Panc1 (cell line): Measurements from ENCODE around the gene RPL10A. TPM values are rescaled to one million over a fixed set of nuclear protein-coding genes. Genes with fewer than 3 reads are reported as not detected.

ENCODE experiments used
- ATAC-seq: fragments of 200-7000 bp; cut with Tn5 transposase; 2 replicates; pipeline ENCODE4 v1.9.1; 2020; ENCODE audit warnings: mild to moderate bottlenecking, moderate library complexity
- BruUV-seq: library from RNA; stranded (reverse); fragments of 400-500 nt; replicated peaks from 2 replicates; lab custom pipeline; 2021; lab: Mats Ljungman, UMichigan
- CTCF ChIA-PET: fragments of 300-600 bp; sonication (Branson Sonifier 250); formaldehyde crosslinking; loops from one replicate; lab custom pipeline; 2022; ENCODE audit warnings: antibody characterized with exemption; lab: Charles Lee
- POLR2A ChIA-PET: fragments of 300-600 bp; sonication (Branson Sonifier 250); formaldehyde crosslinking; loops from one replicate; lab custom pipeline; 2022; ENCODE audit warnings: antibody characterized with exemption; lab: Charles Lee
- DNase-seq: peaks from one replicate; pipeline ENCODE4 v3.0.0-alpha.2; 2010; ENCODE audit warnings: low read depth, low spot score
- H3K27ac ChIP-seq: 2 replicates; pipeline ENCODE4 v1.5.1; 2011; ENCODE audit warnings: mild to moderate bottlenecking, low read length, inconsistent platforms
- H3K27me3 ChIP-seq: fragments of 200-500 bp; sonication (Bioruptor generic); 2 replicates; pipeline ENCODE4 v1.6.0; 2014; ENCODE audit warnings: low read length, inconsistent platforms; ENCODE audit not compliant: control insufficient read depth, insufficient read depth
- H3K36me3 ChIP-seq: fragments of 200-500 bp; sonication (Bioruptor generic); 2 replicates; pipeline ENCODE4 v1.5.1; 2014; ENCODE audit warnings: inconsistent platforms, mild to moderate bottlenecking, low read length, moderate library complexity; ENCODE audit not compliant: control insufficient read depth, insufficient read depth
- H3K4me1 ChIP-seq: 2 replicates; pipeline ENCODE4 v1.5.1; 2011; ENCODE audit warnings: inconsistent platforms, mild to moderate bottlenecking, low read length, moderate library complexity; ENCODE audit not compliant: control insufficient read depth, insufficient read depth
- H3K4me3 ChIP-seq, 2 experiments: 2 replicates each; pipeline ENCODE4 v1.5.1; 2011 to 2012; ENCODE audit warnings: low read depth in 2 of 2, low read length in 2 of 2, mild to moderate bottlenecking in 2 of 2, inconsistent platforms in 1 of 2, moderate library complexity in 1 of 2
- H3K9me3 ChIP-seq: fragments of 200-500 bp; sonication (Bioruptor generic); 2 replicates; pipeline ENCODE4 v1.5.1; 2014; ENCODE audit warnings: low read depth, mild to moderate bottlenecking, inconsistent platforms, low read length, moderate library complexity; ENCODE audit not compliant: control insufficient read depth, insufficient read depth
- CTCF ChIP-seq: fragments of 450-650 bp; IDR thresholded peaks from 2 replicates; pipeline ENCODE4 v1.5.1; 2017; ENCODE audit warnings: mild to moderate bottlenecking
- POLR2AphosphoS5 ChIP-seq: IDR thresholded peaks from 2 replicates; pipeline ENCODE4 v1.6.1; 2012; ENCODE audit warnings: mild to moderate bottlenecking, low read depth, low read length, moderate library complexity
- REST ChIP-seq, 2 experiments: IDR thresholded peaks; 2 replicates each; pipeline ENCODE4 v1.6.1; 2011 to 2012; ENCODE audit warnings: low read depth in 2 of 2, control low read depth in 1 of 2, low read length in 1 of 2, mild to moderate bottlenecking in 1 of 2, moderate library complexity in 1 of 2; ENCODE audit not compliant: insufficient read depth in 1 of 2
- SIN3A ChIP-seq: IDR thresholded peaks from 2 replicates; pipeline ENCODE4 v1.6.1; 2012; ENCODE audit warnings: low read depth, mild to moderate bottlenecking, low read length, moderate library complexity, borderline replicate concordance; ENCODE audit not compliant: insufficient read depth
- TCF7L2 ChIP-seq: IDR thresholded peaks from 2 replicates; pipeline ENCODE4 v1.6.1; 2011; ENCODE audit warnings: mild to moderate bottlenecking, low read depth, low read length, inconsistent platforms
- in situ Hi-C: cut with HindIII; loops from 2 replicates; pipeline ENCODE4 v1.10.0; 2016; ENCODE audit warnings: low sequenced_read_pairs, low pct_unique_long_range_greater_than_20kb
- intact Hi-C: fragments of 100-400 bp; cut with micrococcal nuclease; formaldehyde crosslinking; loops from one replicate; pipeline ENCODE4 v1.10.0; 2022; ENCODE audit not compliant: unreplicated experiment
- total RNA-seq: library from RNA; stranded (reverse); gene quantifications from one replicate; pipeline ENCODE4 v1.2.1, GENCODE V29; 2021; ENCODE audit not compliant: unreplicated experiment

RPL10A gene
- total RNA-seq, 1 experiment from 2014 or later: 732 TPM

GRCh38 chr6:35453236-35453635 is 15.0 kb upstream of the RPL10A start:
- Histone ChIP-seq H3K27ac (peak overlapping the region; percentile 51; the same call in 1 of the 2 replicates), H3K4me1 (peaks cover 18% of the 10 kb centered on the region), H3K36me3 (no peaks in the 10 kb centered on the region), H3K9me3 (no peaks in the 10 kb centered on the region), H3K27me3 (no peaks in the 10 kb centered on the region), H3K4me3 (peak overlapping the region; percentile 62 to 65)
- no peak for ATAC-seq
- TF ChIP-seq POLR2AphosphoS5 (no peak), REST (IDR thresholded peaks at IDR 0.05; ENCODE audit: insufficient read depth in 1 of 2, low read depth in 2 of 2, low read length in 1 of 2) (no peak), TCF7L2 (no peak), CTCF (no peak), SIN3A (no peak)
- intact Hi-C loops: no loop called here
- ChIA-PET POLR2A (interaction anchor here (0.6 kb wide), 1 partner anchor 280 kb away, joined by 10 read pairs; no protein-coding TSS in a partner anchor), CTCF (no interaction called here)
- BruUV-seq: TSS peak; percentile 85
- in situ Hi-C loops: no loop called here
- no peak for DNase-seq

- TF ChIP-seq SIN3A (no peak), TCF7L2 (no peak), CTCF (no peak), POLR2AphosphoS5 (no peak), REST (IDR thresholded peaks at IDR 0.05; ENCODE audit: insufficient read depth in 1 of 2, low read depth in 2 of 2, low read length in 1 of 2) (no peak)
- no peak overlapping the region for H3K4me3 ChIP-seq
- H3K27me3 ChIP-seq: no peaks in the 10 kb centered on the region
- H3K36me3 ChIP-seq: no peaks in the 10 kb centered on the region
- in situ Hi-C loops (no loop called here), intact Hi-C loops (no loop called here)
- no TSS peak for BruUV-seq
- peaks cover 18% of the 10 kb centered on the region for H3K4me1 ChIP-seq
- ATAC-seq: no peak
- H3K9me3 ChIP-seq: no peaks in the 10 kb centered on the region
- no peak overlapping the region for H3K27ac ChIP-seq
- no peak for DNase-seq
- POLR2A ChIA-PET: no interaction called here
- CTCF ChIA-PET: interaction anchor here (0.6 kb wide), 1 partner anchor 364 kb away, joined by 3 read pairs; no protein-coding TSS in a partner anchor
These were observed 13.7 kb upstream of the RPL10A start for GRCh38 chr6:35454391-35455110.
